GM19395 (cell line): Measurements from ENCODE around the gene KLHL26.
"Not testable (repeated sequence)": the region's sequence is repeated elsewhere in the genome, so short reads cannot be mapped to it uniquely, and the experiment has no call there.

Experiments used
- ATAC-seq: cut with Tn5 transposase; IDR thresholded peaks from one replicate; pipeline ENCODE4 v1.9.1; 2021; ENCODE audit warnings: mild to moderate bottlenecking, moderate library complexity; ENCODE audit not compliant: unreplicated experiment

The KLHL26 gene

DNA sequence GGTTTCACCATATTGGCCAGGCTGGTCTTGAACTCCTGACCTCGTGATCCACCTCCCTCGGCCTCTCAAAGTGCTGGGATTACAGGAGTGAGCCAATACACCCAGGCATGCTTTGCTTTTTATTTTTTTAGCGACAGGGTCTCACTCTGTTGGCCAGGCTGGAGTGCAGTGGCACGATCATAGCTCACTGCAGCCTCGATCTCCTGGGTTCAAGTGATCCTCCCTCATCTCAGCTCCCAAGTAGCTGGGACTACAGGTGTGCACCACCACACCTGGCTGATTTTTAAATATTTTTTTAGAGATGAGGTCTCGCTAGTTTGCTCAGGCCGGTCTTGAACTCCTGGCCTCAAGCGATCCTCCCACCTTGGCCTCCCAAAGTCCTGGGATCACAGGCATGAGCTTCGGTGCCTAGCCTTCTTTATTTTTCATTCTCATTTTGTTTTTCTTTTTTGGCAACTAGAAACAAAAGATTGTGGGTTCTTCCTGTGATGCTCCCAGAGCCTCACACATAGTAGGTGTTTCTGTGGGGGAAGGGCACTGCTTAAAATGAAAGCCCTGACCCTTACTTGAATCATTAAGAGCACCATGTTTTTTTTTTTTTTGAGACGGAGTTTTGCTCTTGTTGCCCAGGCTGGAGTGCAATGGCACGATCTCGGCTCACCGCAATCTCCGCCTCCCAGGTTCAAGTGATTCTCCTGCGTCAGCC is 36.0 kb upstream of the KLHL26 start:
- ATAC-seq: not testable (repeated sequence)

- no peak for ATAC-seq
Observed at GRCh38 chr19:18601875-18602274, 35.0 kb upstream of the KLHL26 start.

DNA sequence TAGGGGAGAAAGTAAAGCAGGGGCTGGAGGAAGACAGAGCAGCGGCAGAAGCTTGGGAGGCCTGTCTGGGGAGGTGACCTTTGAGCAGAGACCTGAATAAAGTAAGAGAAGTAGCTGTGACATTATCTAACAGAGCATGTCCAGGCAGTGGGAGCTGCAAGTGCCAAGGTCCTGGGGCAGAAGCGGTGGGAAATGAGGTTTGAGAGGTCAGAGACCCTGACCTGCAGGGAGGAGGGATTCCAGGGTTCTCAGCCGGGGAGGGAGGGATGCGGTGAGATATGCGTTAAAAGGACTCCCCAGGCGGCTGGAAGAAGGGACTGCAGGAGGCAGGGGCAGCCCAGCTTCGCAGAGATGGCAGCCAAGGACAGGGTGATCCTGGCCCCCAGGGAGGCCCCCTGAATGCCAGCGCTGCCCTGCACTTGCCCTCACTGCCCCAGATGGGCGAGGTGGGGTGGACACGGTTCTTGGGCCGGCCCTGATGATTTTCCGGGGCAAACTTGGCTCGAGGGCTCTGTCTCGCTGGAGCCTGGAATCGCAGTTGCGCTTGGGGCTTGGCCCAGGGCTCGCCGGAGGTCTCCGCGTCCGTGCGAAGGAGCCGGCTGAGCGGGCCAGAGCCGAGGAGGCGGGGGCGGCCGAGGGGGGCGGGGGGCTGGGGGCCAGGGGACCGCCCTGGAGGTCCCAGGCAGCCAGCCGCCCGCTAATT is 33.4 kb upstream of the KLHL26 start:
- no peak for ATAC-seq

GRCh38 chr19:18603958-18604819 is 32.6 kb upstream of the KLHL26 start:
- no peak for ATAC-seq

GRCh38 chr19:18604820-18605159 is 32.0 kb upstream of the KLHL26 start:
- ATAC-seq: no peak

GRCh38 chr19:18605196-18605545 is 31.7 kb upstream of the KLHL26 start:
- ATAC-seq: no peak

DNA sequence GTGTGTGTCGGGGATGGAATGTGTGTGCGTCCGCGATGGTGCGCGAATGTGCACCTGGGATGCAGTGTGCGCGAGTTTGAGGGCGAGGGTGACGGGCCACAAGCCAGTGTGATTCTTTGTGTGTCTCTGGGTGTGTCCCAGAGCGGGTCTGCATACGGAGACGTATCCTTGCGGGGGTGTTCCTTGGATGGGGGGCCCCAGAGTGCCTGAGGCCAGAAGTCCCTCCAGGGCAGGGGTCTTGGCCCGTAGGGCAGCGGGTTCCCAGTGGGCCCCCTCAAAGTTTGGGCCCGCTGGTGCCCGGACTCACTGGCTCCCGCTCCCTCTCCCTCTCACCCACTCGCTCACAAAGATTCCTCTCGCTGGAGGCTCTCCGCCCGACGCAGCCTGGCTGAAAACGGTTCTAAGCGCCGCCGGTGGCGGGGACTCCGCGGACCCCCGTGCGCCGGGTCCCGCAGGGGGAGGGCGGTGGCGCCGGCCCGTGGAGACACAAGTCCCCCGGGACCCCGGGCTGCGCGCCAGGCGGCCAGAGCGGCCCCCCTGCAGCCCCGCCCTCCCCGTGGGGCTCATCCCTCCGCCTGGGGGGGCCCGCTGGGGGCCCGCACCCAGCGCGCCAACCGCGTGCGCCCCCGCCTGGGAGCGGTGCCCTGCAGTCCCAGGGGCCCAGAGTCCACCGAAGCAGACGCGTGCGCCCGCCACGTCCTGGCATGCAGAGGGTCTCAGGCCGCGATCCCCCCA is 31.1 kb upstream of the KLHL26 start:
- no peak for ATAC-seq

DNA sequence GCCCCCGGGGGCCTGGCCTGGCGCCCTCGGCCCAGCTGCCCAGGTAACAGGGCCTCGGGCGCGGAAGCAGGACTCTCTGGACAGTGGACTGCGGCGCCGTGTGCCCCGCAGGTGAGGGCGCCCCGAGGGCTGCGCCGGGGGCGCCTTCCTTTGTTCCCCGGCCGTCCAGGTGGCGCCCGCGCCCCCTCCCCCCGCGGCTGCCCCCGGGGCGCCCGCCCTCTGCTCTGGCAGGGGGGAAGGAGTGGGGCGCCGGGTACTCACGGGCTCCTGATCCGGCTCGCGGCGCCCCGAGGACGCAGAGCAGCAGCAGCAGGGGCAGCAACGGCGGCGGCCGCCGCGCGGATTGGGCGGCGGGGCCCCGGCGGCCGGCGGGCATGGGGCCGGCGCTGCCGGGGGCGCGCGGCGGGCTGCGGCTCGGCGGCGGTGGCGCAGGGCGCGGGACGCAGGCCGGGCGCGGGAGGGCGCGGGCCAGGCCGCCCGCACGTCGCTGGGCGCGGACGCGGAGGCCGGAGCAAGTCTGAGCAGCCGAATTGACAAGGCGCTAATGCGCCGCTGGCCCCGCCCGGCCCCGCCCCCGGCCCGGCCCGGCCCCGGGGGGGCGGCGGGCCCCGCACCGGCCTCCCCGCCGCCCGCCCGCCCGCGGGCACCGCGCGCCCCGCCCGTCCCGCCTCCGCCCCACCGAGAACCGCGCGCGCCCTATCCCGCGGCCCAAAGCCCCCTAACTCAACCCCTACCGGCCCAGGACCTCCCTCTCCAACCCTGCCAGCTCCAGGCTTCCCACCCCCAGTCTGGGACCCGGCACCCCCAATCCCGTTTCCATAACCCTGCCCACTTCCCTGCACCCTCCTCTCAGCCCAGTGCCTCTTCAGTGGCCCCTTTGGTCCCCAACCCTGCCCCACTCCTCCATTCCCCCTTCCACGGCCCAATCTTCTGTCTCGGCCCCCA is 30.3 kb upstream of the KLHL26 start, which contains the start of gene CRLF1:
CRLF1 (minus strand) TSS at position 519 of the 945 bp plus-strand sequence; CDS start at position 376, 143 bp downstream.
- ATAC-seq: no peak

GRCh38 chr19:18607226-18608101 is 29.4 kb upstream of the KLHL26 start:
- no peak for ATAC-seq

DNA sequence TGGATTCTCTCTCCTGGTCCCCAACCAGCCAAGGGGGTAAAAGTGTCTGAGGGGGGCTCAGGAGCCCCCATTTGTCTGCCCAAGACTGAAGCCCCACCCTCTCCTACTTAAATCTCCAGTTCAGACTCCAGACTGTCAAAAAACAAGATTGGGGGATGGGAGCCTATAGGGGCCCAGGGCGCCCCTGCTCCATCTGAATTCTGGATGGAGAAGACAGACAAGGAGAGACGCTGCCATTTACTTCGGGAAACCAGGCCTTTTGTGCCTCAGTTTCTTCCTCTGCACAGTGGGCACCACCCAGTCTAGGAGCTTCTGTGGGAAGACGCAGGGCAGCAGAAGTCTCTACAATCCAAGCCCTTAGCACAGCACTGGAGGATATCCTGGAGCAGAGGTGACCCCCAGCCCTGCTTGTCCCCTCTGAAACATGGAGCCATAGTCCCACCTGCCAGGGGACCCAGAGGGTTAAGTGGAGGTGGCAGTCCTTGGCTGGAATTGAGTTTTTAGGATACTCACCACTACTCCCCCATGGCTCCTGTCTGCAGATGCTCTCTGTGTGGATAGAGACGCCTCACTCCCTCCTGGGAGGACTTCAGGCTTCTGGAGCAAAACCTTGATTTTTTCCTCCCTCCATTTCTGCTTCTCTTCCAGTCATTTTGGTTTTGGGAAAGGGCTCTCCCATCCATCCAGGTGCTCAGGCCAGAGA is 28.6 kb upstream of the KLHL26 start:
- ATAC-seq: no peak

GRCh38 chr19:18608805-18609716 is 27.8 kb upstream of the KLHL26 start:
- no peak for ATAC-seq

DNA sequence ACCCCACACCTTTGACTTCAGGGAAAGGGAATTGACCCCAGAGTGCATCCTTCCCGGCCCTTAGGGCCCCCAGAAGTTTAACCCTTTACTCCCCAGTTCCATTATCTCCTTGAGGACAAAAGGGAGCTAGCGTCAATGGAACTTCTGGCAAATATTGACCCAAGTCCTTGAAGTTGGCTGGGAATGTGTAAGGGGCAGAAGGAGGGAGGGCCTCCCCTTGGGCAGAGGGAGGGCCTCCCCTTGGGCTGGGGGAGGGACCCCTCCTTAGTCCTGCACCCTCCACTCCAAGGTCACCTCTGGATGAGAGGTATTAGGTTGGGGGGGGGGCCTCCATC is 27.1 kb upstream of the KLHL26 start:
- ATAC-seq: no peak

DNA sequence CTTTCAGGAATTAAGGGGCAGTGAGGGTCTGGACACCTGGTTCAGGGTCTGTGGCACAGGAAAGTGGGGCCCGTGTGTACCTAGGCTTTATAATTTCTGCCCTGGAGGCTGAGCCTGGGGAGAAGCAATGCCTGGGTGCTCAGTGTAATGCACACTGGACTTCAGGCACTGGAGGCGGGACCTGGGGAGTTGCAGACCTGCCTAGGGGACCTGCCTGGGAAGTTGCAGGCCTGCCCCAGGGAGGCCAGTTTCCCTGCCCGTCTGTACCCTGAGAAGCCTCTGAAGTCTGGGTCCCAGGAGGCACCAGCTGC is 26.6 kb upstream of the KLHL26 start:
- ATAC-seq: no peak

GRCh38 chr19:18610556-18611326 is 26.1 kb upstream of the KLHL26 start:
- no peak for ATAC-seq

- no peak for ATAC-seq
Observed at GRCh38 chr19:18611327-18612050, 25.3 kb upstream of the KLHL26 start.

DNA sequence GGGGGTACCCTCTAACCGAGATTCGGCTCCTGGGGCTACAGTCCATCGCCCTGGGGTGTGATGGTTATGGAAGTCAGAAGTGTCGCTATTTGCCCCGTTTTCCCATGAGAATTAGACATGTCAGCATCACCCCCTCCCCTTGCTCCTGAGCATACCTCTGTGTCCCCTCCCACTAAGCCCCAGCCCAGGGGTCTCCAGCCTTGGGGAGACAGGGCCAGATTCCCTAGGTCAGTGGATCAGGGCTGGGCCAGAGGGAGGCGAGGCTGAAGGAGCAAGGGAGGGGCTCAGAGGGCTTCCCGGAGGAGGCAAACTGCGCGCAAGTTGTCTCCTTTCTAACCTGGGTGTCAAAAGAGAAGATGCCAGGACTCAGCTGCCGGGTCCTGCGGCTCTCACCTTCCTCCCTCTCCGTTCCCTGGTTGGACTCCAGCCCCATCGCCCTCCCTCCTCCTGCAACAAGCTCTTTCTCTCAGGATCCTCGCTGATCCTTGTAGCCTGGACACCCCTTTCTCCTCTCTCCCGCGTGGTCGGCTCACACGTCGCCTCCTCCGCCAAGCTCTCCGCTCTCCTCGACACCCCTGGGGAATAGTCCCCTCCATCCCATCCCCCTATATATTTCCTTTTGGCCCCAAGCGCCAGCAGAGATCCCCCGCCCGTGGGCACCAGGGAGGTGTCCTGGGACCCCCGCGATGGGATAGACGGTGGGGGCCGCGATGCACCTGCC is 24.6 kb upstream of the KLHL26 start:
- no peak for ATAC-seq
